Measurements from ENCODE around the gene KDM5C.

- TF ChIP-seq CTCF (IDR thresholded peaks at IDR 0.05) (no peak), POLR2A (IDR thresholded peaks at IDR 0.05) (no peak)
Measured at GRCh38 chrX:53251307-53251706, 26.3 kb upstream of the KDM5C start.
